Endothelial cell (in vitro differentiated cells): Measurements from ENCODE around the gene RAB33A. TPM values are rescaled to one million over a fixed set of nuclear protein-coding genes. Genes with fewer than 3 reads are reported as not detected.

Experiments
- DNase-seq: peaks from one replicate; pipeline ENCODE4 v3.0.0; 2021; ENCODE audit warnings: low spot score
- H3K27ac Mint-ChIP-seq: one replicate; pipeline ENCODE4 v1.8.0; 2021; ENCODE audit warnings: mixed read lengths, inconsistent platforms; ENCODE audit not compliant: unreplicated experiment
- H3K27me3 Mint-ChIP-seq: one replicate; pipeline ENCODE4 v1.8.0; 2021; ENCODE audit warnings: mild to moderate bottlenecking, moderate library complexity, mixed read lengths, inconsistent platforms; ENCODE audit not compliant: unreplicated experiment
- H3K36me3 Mint-ChIP-seq: one replicate; pipeline ENCODE4 v1.8.0; 2021; ENCODE audit warnings: mild to moderate bottlenecking, low read depth, mixed read lengths, inconsistent platforms; ENCODE audit not compliant: unreplicated experiment
- H3K4me1 Mint-ChIP-seq: one replicate; pipeline ENCODE4 v1.8.0; 2021; ENCODE audit warnings: mild to moderate bottlenecking, mixed read lengths, inconsistent platforms; ENCODE audit not compliant: unreplicated experiment
- H3K4me3 Mint-ChIP-seq: one replicate; pipeline ENCODE4 v1.8.0; 2021; ENCODE audit warnings: mild to moderate bottlenecking, mixed read lengths, inconsistent platforms; ENCODE audit not compliant: unreplicated experiment
- H3K9me3 Mint-ChIP-seq: one replicate; pipeline ENCODE4 v1.8.0; 2021; ENCODE audit warnings: mixed read lengths, inconsistent platforms; ENCODE audit not compliant: unreplicated experiment
- total RNA-seq: library from RNA; stranded (reverse); fragmentation: NEBNext Ultra II Directional; extraction: Animal tissue kit (Norgen Biotek cat#: 25700); gene quantifications from one replicate; pipeline ENCODE4 v1.2.1, GENCODE V29; 2021; ENCODE audit not compliant: unreplicated experiment
- TF ChIP-seq, protein P1 (sequence below): fragments of 200-600 bp; sonication (generic); IDR thresholded peaks from one replicate; pipeline ENCODE4 v1.5.0; 2021; ENCODE audit warnings: antibody characterized with exemption; ENCODE audit not compliant: unreplicated experiment

The RAB33A gene
- total RNA-seq, 1 donor from 2014 or later: 4.1 TPM

DNA sequence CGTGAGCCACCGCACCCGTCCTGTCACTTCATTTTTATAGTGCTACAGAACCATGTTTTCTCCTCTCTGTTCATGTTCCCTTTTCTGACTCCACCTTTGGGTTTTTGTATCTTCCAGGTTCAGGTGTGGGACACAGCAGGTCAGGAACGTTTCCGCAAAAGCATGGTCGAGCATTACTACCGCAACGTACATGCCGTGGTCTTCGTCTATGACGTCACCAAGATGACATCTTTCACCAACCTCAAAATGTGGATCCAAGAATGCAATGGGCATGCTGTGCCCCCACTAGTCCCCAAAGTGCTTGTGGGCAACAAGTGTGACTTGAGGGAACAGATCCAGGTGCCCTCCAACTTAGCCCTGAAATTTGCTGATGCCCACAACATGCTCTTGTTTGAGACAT lies 12.4 kb downstream of the RAB33A start:
- Mint-ChIP-seq H3K36me3 (peaks cover 4% of the 10 kb centered on the region), H3K9me3 (no peaks in the 10 kb centered on the region), H3K27ac (no peak overlapping the region), H3K27me3 (peaks cover 2% of the 10 kb centered on the region), H3K4me3 (no peak overlapping the region), H3K4me1 (peaks cover 7% of the 10 kb centered on the region)
- TF ChIP-seq, protein P1, sequence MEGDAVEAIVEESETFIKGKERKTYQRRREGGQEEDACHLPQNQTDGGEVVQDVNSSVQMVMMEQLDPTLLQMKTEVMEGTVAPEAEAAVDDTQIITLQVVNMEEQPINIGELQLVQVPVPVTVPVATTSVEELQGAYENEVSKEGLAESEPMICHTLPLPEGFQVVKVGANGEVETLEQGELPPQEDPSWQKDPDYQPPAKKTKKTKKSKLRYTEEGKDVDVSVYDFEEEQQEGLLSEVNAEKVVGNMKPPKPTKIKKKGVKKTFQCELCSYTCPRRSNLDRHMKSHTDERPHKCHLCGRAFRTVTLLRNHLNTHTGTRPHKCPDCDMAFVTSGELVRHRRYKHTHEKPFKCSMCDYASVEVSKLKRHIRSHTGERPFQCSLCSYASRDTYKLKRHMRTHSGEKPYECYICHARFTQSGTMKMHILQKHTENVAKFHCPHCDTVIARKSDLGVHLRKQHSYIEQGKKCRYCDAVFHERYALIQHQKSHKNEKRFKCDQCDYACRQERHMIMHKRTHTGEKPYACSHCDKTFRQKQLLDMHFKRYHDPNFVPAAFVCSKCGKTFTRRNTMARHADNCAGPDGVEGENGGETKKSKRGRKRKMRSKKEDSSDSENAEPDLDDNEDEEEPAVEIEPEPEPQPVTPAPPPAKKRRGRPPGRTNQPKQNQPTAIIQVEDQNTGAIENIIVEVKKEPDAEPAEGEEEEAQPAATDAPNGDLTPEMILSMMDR: no peak
- DNase-seq: no peak

DNA sequence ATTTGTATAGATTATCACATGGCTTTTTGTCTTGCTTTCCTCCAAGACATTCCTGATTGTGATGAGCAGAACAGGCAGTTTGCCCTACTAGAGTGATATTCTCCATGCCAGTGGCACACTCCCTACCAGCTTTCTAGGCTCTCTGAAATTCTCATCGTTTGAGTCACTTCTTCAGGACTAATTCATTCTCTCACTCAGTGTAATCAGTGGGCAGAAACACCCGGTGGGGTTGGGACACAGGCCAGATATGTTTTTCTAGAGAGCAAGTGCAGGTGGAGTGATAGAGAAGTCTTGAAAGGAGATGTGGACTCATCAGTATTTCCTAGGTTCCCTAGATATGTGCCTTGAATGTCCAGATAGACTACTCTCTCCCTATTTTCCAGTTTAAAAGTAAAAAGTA lies 13.1 kb downstream of the RAB33A start:
- DNase-seq: no peak
- Mint-ChIP-seq H3K27me3 (peaks cover 2% of the 10 kb centered on the region), H3K9me3 (no peaks in the 10 kb centered on the region), H3K27ac (no peak overlapping the region), H3K4me3 (no peak overlapping the region), H3K4me1 (peaks cover 4% of the 10 kb centered on the region), H3K36me3 (peaks cover 1% of the 10 kb centered on the region)
- TF ChIP-seq, protein P1: no peak

- no peak for DNase-seq
- no peaks in the 10 kb centered on the region for H3K36me3 Mint-ChIP-seq
- no peak overlapping the region for H3K4me3 Mint-ChIP-seq
- peaks cover 2% of the 10 kb centered on the region for H3K27me3 Mint-ChIP-seq
- H3K9me3 Mint-ChIP-seq: no peaks in the 10 kb centered on the region
- no peak overlapping the region for H3K27ac Mint-ChIP-seq
- TF ChIP-seq, protein P1: no peak
- H3K4me1 Mint-ChIP-seq: peaks cover 3% of the 10 kb centered on the region
These were observed 14.9 kb downstream of the RAB33A start for GRCh38 chrX:130186651-130187050.

- Mint-ChIP-seq H3K27me3 (peaks cover 1% of the 10 kb centered on the region), H3K36me3 (no peaks in the 10 kb centered on the region), H3K27ac (no peak overlapping the region), H3K4me1 (no peaks in the 10 kb centered on the region), H3K9me3 (no peaks in the 10 kb centered on the region), H3K4me3 (no peak overlapping the region)
- TF ChIP-seq, protein P1: no peak
- DNase-seq: no peak
These were observed 19.0 kb downstream of the RAB33A start for GRCh38 chrX:130190801-130191200.

GRCh38 chrX:130196466-130196865 lies 24.7 kb downstream of the RAB33A start:
- H3K36me3 Mint-ChIP-seq: no peaks in the 10 kb centered on the region
- no peaks in the 10 kb centered on the region for H3K9me3 Mint-ChIP-seq
- H3K27ac Mint-ChIP-seq: no peak overlapping the region
- H3K4me1 Mint-ChIP-seq: no peaks in the 10 kb centered on the region
- TF ChIP-seq, protein P1: no peak
- H3K27me3 Mint-ChIP-seq: no peaks in the 10 kb centered on the region
- DNase-seq: no peak
- H3K4me3 Mint-ChIP-seq: no peak overlapping the region
